GM10266 (cell line): Measurements from ENCODE around the gene MAP1LC3A.
A peak's percentile ranks its signal among the peaks of the same experiment; 100 is the strongest.

ENCODE experiments used
- DNase-seq: peaks from one replicate; pipeline ENCODE4 v3.0.0; 2012; ENCODE audit errors: extremely low spot score
- TF ChIP-seq, protein P1 (sequence below): IDR thresholded peaks from 2 replicates; pipeline ENCODE4 v1.5.1; 2012; ENCODE audit warnings: mild to moderate bottlenecking, low read depth; ENCODE audit not compliant: control insufficient read depth, insufficient read depth; ENCODE audit errors: missing control alignments

MAP1LC3A gene

DNA sequence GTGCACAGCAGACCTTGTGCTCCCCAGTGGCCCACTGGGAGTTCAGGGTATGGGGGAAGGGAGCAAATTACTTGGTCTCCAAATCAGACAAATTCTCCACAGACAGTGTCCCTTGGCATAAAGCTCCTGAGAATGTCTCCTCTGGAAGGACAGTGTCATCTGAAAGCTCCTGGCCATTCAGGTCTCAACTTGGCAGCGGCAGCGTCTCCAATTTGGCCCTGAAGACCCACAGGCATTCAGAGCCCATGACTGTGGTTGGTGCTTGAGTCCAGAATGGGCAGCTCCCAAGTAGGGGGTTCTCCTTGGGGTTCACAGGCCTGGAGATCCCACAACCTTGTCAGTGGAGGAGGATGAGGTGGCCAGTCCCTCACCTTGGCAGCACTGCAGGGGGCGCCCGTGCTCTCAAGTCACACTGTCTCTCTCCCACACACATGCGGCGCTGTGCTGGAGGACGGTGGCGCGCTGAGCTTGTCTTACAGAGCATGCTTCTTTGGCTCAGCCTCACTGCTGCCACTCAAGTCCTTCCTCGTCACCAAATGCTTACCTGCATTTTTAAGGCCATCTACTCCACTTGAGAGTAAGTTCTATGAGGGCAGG, 21.6 kb upstream of the MAP1LC3A start:
- DNase-seq = no peak
- TF ChIP-seq, protein P1, sequence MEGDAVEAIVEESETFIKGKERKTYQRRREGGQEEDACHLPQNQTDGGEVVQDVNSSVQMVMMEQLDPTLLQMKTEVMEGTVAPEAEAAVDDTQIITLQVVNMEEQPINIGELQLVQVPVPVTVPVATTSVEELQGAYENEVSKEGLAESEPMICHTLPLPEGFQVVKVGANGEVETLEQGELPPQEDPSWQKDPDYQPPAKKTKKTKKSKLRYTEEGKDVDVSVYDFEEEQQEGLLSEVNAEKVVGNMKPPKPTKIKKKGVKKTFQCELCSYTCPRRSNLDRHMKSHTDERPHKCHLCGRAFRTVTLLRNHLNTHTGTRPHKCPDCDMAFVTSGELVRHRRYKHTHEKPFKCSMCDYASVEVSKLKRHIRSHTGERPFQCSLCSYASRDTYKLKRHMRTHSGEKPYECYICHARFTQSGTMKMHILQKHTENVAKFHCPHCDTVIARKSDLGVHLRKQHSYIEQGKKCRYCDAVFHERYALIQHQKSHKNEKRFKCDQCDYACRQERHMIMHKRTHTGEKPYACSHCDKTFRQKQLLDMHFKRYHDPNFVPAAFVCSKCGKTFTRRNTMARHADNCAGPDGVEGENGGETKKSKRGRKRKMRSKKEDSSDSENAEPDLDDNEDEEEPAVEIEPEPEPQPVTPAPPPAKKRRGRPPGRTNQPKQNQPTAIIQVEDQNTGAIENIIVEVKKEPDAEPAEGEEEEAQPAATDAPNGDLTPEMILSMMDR = peak; percentile 37

DNA sequence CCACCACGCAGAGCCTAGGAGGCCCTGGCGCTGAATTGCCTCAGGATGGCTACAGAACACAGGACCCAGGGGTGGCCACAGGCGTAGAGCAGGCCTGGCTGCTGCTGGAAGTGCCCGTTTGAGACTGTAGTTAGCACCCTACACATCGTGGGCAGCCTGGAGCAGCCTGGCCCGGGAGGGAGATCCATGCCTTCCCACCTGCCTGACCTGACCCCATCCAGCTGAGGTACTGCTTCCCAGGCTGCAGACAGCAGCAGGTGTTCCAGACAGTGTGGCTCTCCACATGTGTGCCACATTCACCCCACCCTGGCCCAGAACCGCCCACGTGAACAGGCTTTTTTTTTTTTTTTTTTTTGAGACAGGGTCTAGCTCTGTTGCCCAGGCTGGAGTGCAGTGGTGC, 20.9 kb upstream of the MAP1LC3A start:
- no peak for DNase-seq
- TF ChIP-seq, protein P1 = no peak

DNA sequence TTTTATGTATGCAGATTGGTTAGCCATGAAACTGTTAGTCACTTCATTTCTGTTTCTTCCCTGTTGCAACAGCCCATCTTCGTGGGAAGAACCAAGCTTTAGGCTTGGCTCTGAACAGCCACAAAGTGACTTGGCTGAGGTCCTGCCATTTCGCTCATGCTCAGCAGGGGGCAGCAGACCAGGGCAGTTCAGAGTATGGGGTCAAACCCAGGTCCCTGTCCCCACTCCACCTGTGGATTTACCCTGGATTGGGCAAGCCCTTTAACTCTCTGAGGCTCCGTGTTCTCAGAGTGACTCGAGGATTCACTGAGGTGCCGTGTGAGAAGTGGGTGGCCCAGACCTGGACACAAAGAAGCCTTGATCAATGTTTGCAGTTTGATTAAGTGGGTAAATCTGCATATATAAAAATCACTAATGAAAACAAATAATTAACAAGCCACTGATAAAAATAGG, 19.8 kb upstream of the MAP1LC3A start:
- DNase-seq = peak; percentile 54
- TF ChIP-seq, protein P1 = peak; percentile 84

DNA sequence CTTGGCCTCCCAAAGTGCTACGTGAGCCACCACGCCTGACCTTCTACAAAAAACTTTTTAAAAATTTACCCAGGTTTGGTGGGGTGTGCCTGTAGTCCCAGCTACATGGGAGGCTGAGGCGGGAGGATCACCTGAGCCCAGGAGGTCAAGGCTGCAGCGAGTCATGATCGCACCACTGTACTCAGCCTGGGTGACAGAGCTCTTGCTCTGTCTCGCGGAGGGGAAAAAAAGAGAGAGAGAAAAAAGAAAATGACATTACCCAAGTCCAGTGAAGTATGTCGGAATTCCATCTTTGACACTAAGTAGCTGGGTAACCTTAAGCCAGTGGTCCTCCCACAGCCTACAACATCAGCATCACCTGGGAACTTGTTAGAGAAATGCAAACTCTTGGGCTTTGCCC, 18.8 kb upstream of the MAP1LC3A start:
- no peak for DNase-seq
- TF ChIP-seq, protein P1 = no peak

DNA sequence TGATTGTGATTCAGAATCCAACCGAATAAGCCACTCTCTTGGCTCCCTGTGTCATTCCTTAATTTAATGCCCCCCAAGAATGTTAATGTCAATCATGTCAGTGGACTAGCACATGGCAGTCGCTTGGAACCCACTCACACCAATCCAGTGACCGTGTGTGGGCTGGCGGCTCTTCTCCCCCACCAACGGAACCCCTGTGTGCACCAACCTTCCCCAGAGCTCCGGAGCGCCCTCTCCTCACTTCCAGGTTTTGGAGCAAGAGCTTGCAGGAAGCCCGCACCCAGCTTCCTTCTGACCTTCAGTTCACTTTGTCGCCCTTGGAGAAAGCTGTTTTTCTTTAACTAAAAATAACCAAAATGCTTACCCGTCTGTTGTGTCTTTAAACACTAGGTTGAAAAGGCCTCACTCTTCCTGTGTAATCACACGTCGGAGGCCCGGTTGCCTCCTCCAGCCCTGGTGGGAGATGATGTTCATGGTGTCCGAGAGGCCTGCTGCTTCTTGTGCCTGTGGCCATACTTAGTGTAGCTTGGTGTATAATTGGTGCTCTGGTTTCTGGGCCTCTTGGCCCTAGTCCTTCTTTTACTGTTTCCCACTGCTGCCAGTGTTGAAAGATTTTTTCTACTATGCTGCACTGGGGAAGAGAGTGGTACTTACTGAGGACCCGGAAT, 17.8 kb upstream of the MAP1LC3A start:
- TF ChIP-seq, protein P1 = no peak
- DNase-seq = no peak

DNA sequence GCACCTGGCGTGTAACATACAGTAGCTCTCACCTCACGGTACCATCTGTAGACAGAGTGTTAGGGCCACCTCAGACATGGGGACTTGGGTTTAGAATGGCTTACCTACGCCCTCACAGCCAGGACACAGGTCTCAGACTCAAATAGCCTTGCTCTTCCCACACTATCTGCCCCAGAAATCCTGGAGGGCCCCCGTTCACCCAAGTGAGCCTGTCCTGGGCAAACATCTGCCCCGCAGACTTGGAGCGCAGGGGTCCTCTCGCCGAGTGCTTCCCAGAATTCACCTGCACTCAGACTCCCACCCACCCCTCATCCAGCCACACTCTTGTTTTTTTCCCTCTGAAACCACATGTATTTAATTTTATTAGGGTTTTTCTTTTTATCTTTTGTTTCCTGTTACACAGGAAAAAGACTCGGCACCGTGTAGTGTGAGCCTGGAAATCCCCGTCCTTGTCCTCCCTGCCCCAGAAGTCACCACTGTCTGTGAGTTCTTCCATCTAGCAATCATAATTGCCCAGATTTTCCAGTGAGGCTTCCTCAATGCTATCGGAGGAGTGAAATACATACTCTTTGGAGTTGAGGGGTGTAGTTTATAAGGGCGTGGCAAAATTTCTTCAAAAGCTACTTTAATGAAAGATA, 17.1 kb upstream of the MAP1LC3A start:
- no peak for DNase-seq
- TF ChIP-seq, protein P1 = no peak

DNA sequence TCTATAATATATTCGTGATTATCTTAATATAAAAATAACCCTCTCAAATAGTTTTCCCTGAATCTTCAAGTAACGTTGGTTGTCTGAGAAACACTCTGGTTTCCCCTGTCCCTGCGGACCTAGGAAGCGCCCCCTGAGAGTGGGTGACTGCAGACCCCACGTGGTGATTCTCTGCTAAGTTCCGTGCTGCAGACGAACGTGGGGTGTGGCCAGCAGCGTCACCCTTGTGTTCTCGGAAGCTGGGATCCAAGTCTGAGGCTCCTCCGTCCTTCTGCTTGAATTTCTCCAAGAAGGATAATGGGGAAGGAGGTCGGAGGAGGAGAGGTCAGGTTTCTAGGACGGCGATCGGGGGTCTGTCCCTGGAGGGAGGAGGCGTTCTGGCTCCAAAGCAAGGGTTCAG, 16.6 kb upstream of the MAP1LC3A start:
- TF ChIP-seq, protein P1 = no peak
- no peak for DNase-seq
